GM13977 (cell line): ENCODE data around the gene BHLHA9.
A peak's percentile ranks its signal among the peaks of the same experiment; 100 is the strongest.

Source experiments
- DNase-seq: peaks from one replicate; pipeline ENCODE4 v3.0.0; 2012; ENCODE audit warnings: low spot score
- CTCF ChIP-seq: IDR thresholded peaks from 2 replicates; pipeline ENCODE4 v1.5.1; 2012; ENCODE audit warnings: mild to moderate bottlenecking, control low read depth; ENCODE audit not compliant: insufficient read depth; ENCODE audit errors: extremely low read depth, missing control alignments
- in situ Hi-C: fragments of 300-500 bp; cut with MboI; formaldehyde crosslinking; loops from one replicate; pipeline ENCODE4 v1.12.0; 2022; ENCODE audit warnings: low sequenced_read_pairs, low pct_unique_long_range_greater_than_20kb, mixed read lengths, inconsistent platforms; ENCODE audit not compliant: unreplicated experiment

BHLHA9 gene

GRCh38 chr17:1227365-1227764 lies 42.9 kb upstream of the BHLHA9 start:
- DNase-seq, result no peak
- no peak for TF ChIP-seq CTCF
- in situ Hi-C loops, result no loop called here

- in situ Hi-C loops, result no loop called here
- TF ChIP-seq CTCF, result no peak
- DNase-seq, result peak; percentile 88
Measured at GRCh38 chr17:1227917-1228780, 42.1 kb upstream of the BHLHA9 start.

- DNase-seq, result peak; percentile 69
- in situ Hi-C loops, result no loop called here
Measured at GRCh38 chr17:1228781-1229348, 41.4 kb upstream of the BHLHA9 start.

GRCh38 chr17:1229349-1229899 lies 40.8 kb upstream of the BHLHA9 start:
- in situ Hi-C loops, result no loop called here
- no peak for TF ChIP-seq CTCF
- peak; percentile 95 for DNase-seq

More at GRCh38 chr17:1228781-1229348, 41.4 kb upstream of the BHLHA9 start:
- TF ChIP-seq CTCF, result no peak

GRCh38 chr17:1229900-1230501 lies 40.2 kb upstream of the BHLHA9 start:
- DNase-seq, result peak; percentile 44
- in situ Hi-C loops, result no loop called here
- no peak for TF ChIP-seq CTCF

GRCh38 chr17:1231456-1231855 lies 38.8 kb upstream of the BHLHA9 start:
- no peak for DNase-seq
- no peak for TF ChIP-seq CTCF

More at GRCh38 chr17:1231456-1231855, 38.8 kb upstream of the BHLHA9 start:
- in situ Hi-C loops, result no loop called here
